B cell (primary cell): ENCODE data around the gene CYYR1. TPM values are rescaled to one million over a fixed set of nuclear protein-coding genes. Genes with fewer than 3 reads are reported as not detected.

ENCODE experiments used
- ATAC-seq: fragments of 200-7000 bp; cut with Tn5 transposase; one replicate; pipeline ENCODE4 v1.10.0; 2021; ENCODE audit warnings: low read depth, mild to moderate bottlenecking, moderate number of reproducible peaks, moderate library complexity
- CTCF ChIA-PET: fragments of 350-600 bp; sonication (Branson Sonifier 250); formaldehyde crosslinking; loops from one replicate; lab custom pipeline; 2021; ENCODE audit warnings: antibody characterized with exemption, inconsistent platforms; lab: Charles Lee
- POLR2A ChIA-PET: fragments of 350-600 bp; sonication (Branson Sonifier 250); formaldehyde crosslinking; loops from one replicate; lab custom pipeline; 2021; ENCODE audit warnings: antibody characterized with exemption; lab: Charles Lee
- DNase-seq: peaks from one replicate; pipeline ENCODE4 v3.0.0; 2013
- H2AFZ ChIP-seq: 2 replicates; pipeline ENCODE4 v1.6.1; 2012; ENCODE audit warnings: mild to moderate bottlenecking, low read depth, low read length; ENCODE audit not compliant: insufficient read depth, poor library complexity, severe bottlenecking
- H3K27ac ChIP-seq, 2 donors: 1 replicate in 1 of 2; 2 replicates in 1 of 2; pipeline ENCODE4 v1.5.1; 2012 to 2013; ENCODE audit warnings: low read length in 2 of 2, mild to moderate bottlenecking in 2 of 2, moderate library complexity in 1 of 2
- H3K27me3 ChIP-seq, 4 experiments: fragments of 200-600 bp in 1 of 4; sonication (generic) in 1 of 4; replicated peaks in 1 of 4; 1 replicate in 2 of 4; 2 replicates in 2 of 4; pipeline versions ENCODE4 v1.6.1 to v1.7.0; 2013 to 2016; ENCODE audit warnings: low read length in 3 of 4, mild to moderate bottlenecking in 2 of 4, mixed read lengths in 1 of 4, moderate library complexity in 1 of 4; ENCODE audit not compliant: insufficient read depth in 4 of 4, control insufficient read depth in 3 of 4; ENCODE audit errors: control extremely low read depth in 1 of 4
- H3K36me3 ChIP-seq, 2 experiments: replicated peaks in 1 of 2; 1 replicate in 1 of 2; 2 replicates in 1 of 2; pipeline versions ENCODE4 v1.6.1 to v1.7.1; 2013; ENCODE audit warnings: low read length in 1 of 2; ENCODE audit not compliant: insufficient read depth in 2 of 2, control insufficient read depth in 1 of 2; ENCODE audit errors: control extremely low read depth in 1 of 2, extremely low read depth in 1 of 2
- H3K4me1 ChIP-seq, 2 donors: fragments of 200-600 bp in 1 of 2; sonication (generic) in 1 of 2; 1 replicate in 1 of 2; 2 replicates in 1 of 2; pipeline versions ENCODE4 v1.5.1 to v1.6.1; 2013 to 2017; ENCODE audit warnings: low read length in 2 of 2; ENCODE audit not compliant: control insufficient read depth in 2 of 2, insufficient read depth in 2 of 2
- H3K4me2 ChIP-seq: replicated peaks from 2 replicates; pipeline ENCODE3; 2012; ENCODE audit warnings: mild to moderate bottlenecking, low read depth, low read length; ENCODE audit not compliant: poor library complexity, severe bottlenecking
- H3K4me3 ChIP-seq, 5 experiments: fragments of 200-600 bp in 1 of 5; sonication (generic) in 1 of 5; 1 replicate in 3 of 5; 2 replicates in 2 of 5; pipeline versions ENCODE4 v1.5.1 to v1.7.0; 2011 to 2016; ENCODE audit warnings: low read length in 4 of 5, mild to moderate bottlenecking in 4 of 5, low read depth in 2 of 5, control low read depth in 1 of 5, moderate library complexity in 1 of 5; ENCODE audit not compliant: insufficient read depth in 1 of 5; ENCODE audit errors: control extremely low read depth in 1 of 5, extremely low read depth in 1 of 5
- H3K79me2 ChIP-seq: fragments of 200-600 bp; sonication (generic); one replicate; pipeline ENCODE4 v1.6.0; 2016; ENCODE audit warnings: low read length; ENCODE audit not compliant: control insufficient read depth, insufficient read depth
- H3K9ac ChIP-seq: fragments of 200-600 bp; sonication (generic); 2 replicates; pipeline ENCODE4 v1.6.1; 2017; ENCODE audit warnings: mild to moderate bottlenecking, low read length, moderate library complexity
- H3K9me3 ChIP-seq, 3 donors: one replicate each; pipeline versions ENCODE4 v1.6.1 to v1.7.1; 2013; ENCODE audit warnings: low read length in 2 of 3; ENCODE audit not compliant: control insufficient read depth in 2 of 3, insufficient read depth in 1 of 3; ENCODE audit errors: control extremely low read depth in 1 of 3
- H4K20me1 ChIP-seq: 2 replicates; pipeline ENCODE4 v1.6.0; 2012; ENCODE audit warnings: mild to moderate bottlenecking, low read length; ENCODE audit not compliant: insufficient read depth, control insufficient read depth, poor library complexity, severe bottlenecking
- H3K27ac Mint-ChIP-seq: one replicate; pipeline ENCODE4 v1.8.0; 2021; ENCODE audit warnings: mixed read lengths
- H3K27me3 Mint-ChIP-seq: one replicate; pipeline ENCODE4 v1.8.0; 2021; ENCODE audit warnings: mixed read lengths
- H3K4me1 Mint-ChIP-seq: one replicate; pipeline ENCODE4 v1.8.0; 2021; ENCODE audit warnings: mixed read lengths
- H3K4me3 Mint-ChIP-seq: one replicate; pipeline ENCODE4 v1.8.0; 2021; ENCODE audit warnings: mixed read lengths
- H3K9me3 Mint-ChIP-seq: one replicate; pipeline ENCODE4 v1.8.0; 2022; ENCODE audit warnings: mixed read lengths; ENCODE audit not compliant: insufficient read depth
- EZH2 ChIP-seq: IDR thresholded peaks from 2 replicates; pipeline ENCODE4 v1.6.1; 2012; ENCODE audit warnings: borderline replicate concordance, low read depth, mild to moderate bottlenecking, moderate library complexity, low read length; ENCODE audit not compliant: insufficient read depth, poor library complexity, severe bottlenecking
- WGBS: methylation state at CpG from one replicate; pipeline ENCODE4 v1.1.5; 2013; ENCODE audit warnings: missing lambda C conversion rate; ENCODE audit not compliant: insufficient coverage; 5-methylcytosine and 5-hydroxymethylcytosine counted together
- intact Hi-C: fragments of 100-400 bp; cut with micrococcal nuclease; formaldehyde crosslinking; loops from one replicate; pipeline ENCODE4 v1.10.0; 2022
- polyA plus RNA-seq: library from polyadenylated mRNA; depleted of rRNA; stranded (reverse); fragments of >200 nt; gene quantifications from 2 replicates; pipeline ENCODE4 v1.2.3, GENCODE V29; 2012
- total RNA-seq, 2 donors: library from RNA; stranded (reverse); fragments of 120-200 nt in 1 of 2; gene quantifications; 1 replicate in 1 of 2; 2 replicates in 1 of 2; pipeline versions ENCODE4 v1.2.3 to v1.2.4, GENCODE V29; 2013 to 2022
- TF ChIP-seq, protein P1 (sequence below): fragments of 200-600 bp; IDR thresholded peaks from one replicate; pipeline ENCODE4 v1.8.0; 2022; ENCODE audit warnings: antibody characterized with exemption, mild to moderate bottlenecking

Gene CYYR1
- total and polyA plus RNA-seq, 2 donors (not counting 1 experiment from before 2014, with no cell fraction given): not detected

DNA sequence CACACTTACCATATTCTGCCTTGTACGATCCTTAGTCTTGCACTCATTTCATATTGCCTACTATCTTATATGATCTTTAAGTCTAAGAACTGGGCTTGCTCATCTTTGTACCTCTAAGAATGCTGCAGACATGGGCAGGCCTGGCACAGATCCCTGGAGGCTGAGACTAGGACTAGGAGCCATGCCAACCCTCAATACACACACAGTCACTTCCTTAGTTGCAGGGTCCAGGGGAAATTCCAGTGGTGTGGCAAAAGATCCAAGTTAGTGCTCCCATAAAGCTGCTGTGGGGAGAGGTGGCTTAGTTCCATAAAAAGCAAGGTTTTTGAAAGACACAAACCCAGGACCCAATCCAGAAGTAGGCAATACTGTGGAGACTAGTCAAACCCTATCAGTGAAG lies 59.9 kb downstream of the CYYR1 start:
- no peak for DNase-seq
- Histone ChIP-seq H2AFZ (no peak overlapping the region), H3K9me3 (peaks cover 0 to 3% (median 0%) of the 10 kb centered on the region in 3 donors), H3K36me3 (no peaks in the 10 kb centered on the region), H3K27me3 (no peaks in the 10 kb centered on the region), H3K27ac (no peak overlapping the region), H3K4me2 (no peak overlapping the region), H3K4me1 (no peaks in the 10 kb centered on the region), H4K20me1 (no peaks in the 10 kb centered on the region), H3K4me3 (no peak overlapping the region), H3K79me2 (no peaks in the 10 kb centered on the region), H3K9ac (no peak overlapping the region)
- TF ChIP-seq EZH2: no peak
- TF ChIP-seq, protein P1, sequence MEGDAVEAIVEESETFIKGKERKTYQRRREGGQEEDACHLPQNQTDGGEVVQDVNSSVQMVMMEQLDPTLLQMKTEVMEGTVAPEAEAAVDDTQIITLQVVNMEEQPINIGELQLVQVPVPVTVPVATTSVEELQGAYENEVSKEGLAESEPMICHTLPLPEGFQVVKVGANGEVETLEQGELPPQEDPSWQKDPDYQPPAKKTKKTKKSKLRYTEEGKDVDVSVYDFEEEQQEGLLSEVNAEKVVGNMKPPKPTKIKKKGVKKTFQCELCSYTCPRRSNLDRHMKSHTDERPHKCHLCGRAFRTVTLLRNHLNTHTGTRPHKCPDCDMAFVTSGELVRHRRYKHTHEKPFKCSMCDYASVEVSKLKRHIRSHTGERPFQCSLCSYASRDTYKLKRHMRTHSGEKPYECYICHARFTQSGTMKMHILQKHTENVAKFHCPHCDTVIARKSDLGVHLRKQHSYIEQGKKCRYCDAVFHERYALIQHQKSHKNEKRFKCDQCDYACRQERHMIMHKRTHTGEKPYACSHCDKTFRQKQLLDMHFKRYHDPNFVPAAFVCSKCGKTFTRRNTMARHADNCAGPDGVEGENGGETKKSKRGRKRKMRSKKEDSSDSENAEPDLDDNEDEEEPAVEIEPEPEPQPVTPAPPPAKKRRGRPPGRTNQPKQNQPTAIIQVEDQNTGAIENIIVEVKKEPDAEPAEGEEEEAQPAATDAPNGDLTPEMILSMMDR: no peak
- no peak for ATAC-seq
- CTCF ChIA-PET: no interaction called here
- Mint-ChIP-seq H3K27ac (no peak overlapping the region), H3K9me3 (no peaks in the 10 kb centered on the region), H3K4me1 (no peaks in the 10 kb centered on the region), H3K27me3 (no peaks in the 10 kb centered on the region), H3K4me3 (no peak overlapping the region)
- POLR2A ChIA-PET: no interaction called here
- 89% methylated on average over 1 of the region's 1 CpG for WGBS
- intact Hi-C loops: no loop called here

DNA sequence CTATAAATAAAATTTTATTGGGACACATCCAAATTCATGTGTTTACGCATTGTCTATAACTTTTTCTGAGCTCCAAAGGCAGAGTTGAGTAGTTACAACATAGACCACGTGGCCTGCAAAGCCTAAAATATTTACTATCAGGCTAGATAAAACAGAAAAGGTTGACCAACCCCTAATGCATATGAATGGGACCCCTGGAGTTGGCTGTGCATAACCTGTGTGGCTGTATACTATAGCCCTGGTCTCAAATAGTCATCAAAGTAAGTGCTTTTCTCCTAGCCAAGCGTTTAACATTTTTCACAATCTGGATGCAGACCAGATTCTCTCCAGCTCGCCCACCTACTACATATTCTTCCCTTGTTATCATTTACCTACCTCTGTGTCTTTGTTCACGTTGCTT lies 60.4 kb downstream of the CYYR1 start:
- H2AFZ ChIP-seq: no peak overlapping the region
- H3K4me1 ChIP-seq: no peaks in the 10 kb centered on the region
- H3K79me2 ChIP-seq: no peaks in the 10 kb centered on the region
- no peak overlapping the region for H3K4me3 ChIP-seq
- peaks cover 0 to 3% (median 0%) of the 10 kb centered on the region in 3 donors for H3K9me3 ChIP-seq
- Mint-ChIP-seq H3K27me3 (no peaks in the 10 kb centered on the region), H3K9me3 (no peaks in the 10 kb centered on the region), H3K4me1 (no peaks in the 10 kb centered on the region), H3K27ac (no peak overlapping the region), H3K4me3 (no peak overlapping the region)
- ATAC-seq (no peak), DNase-seq (no peak)
- no peaks in the 10 kb centered on the region for H3K27me3 ChIP-seq
- H4K20me1 ChIP-seq: no peaks in the 10 kb centered on the region
- H3K4me2 ChIP-seq: no peak overlapping the region
- no peaks in the 10 kb centered on the region for H3K36me3 ChIP-seq
- ChIA-PET CTCF (no interaction called here), POLR2A (no interaction called here)
- H3K27ac ChIP-seq: no peak overlapping the region
- 79% methylated on average over 3 of the region's 5 CpGs for WGBS
- H3K9ac ChIP-seq: no peak overlapping the region
- intact Hi-C loops: no loop called here
- TF ChIP-seq, protein P1: no peak
